ENCODE measurements around the gene COL4A2.

- TF ChIP-seq POLR2A (IDR thresholded peaks at IDR 0.05; ENCODE audit: low read depth, low read length) (no peak), POLR2AphosphoS5 (IDR thresholded peaks at IDR 0.05; ENCODE audit: low read depth, low read length) (no peak)
These were observed 27.4 kb upstream of the COL4A2 start for GRCh38 chr13:110279684-110280083.
